ENCODE results near the gene SCCPDH. TPM values are rescaled to one million over a fixed set of nuclear protein-coding genes. Genes with fewer than 3 reads are reported as not detected.

SCCPDH gene
- total and polyA plus RNA-seq, 3 donors from 2014 or later: 103 to 289 (median 132) TPM

DNA sequence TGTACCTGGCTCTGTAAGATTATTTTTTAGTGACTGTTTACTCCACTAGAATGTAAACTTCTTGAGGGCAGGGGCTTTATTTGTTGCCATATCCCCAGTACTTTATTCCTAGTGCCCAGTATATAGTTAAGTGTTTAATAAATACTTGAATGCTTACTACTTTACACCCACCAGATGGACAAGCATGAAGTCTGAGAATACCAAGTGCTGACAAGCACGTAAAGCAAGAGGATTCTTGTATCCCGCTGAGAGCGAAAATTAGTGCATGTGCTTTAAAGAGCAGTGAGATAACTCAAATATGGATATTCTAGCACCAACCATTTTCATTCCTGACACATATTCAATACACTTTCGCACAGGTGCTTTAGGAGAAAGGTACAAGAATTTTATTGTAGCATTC lies 1.5 kb upstream of the SCCPDH start:
- DNase-seq: no peak
- WGBS, 2 donors: 75% methylated on average over 4 of the region's 4 CpGs
- Histone ChIP-seq H3K36me3 (ENCODE audit: low read depth, missing control alignments) (no peaks in the 10 kb centered on the region), H3K9me3 (no peaks in the 10 kb centered on the region), H3K27ac (no peak overlapping the region), H3K4me1 (peaks cover 4% of the 10 kb centered on the region), H3K27me3 (no peaks in the 10 kb centered on the region), H3K4me3 (no peak overlapping the region)
- TF ChIP-seq, protein P1, sequence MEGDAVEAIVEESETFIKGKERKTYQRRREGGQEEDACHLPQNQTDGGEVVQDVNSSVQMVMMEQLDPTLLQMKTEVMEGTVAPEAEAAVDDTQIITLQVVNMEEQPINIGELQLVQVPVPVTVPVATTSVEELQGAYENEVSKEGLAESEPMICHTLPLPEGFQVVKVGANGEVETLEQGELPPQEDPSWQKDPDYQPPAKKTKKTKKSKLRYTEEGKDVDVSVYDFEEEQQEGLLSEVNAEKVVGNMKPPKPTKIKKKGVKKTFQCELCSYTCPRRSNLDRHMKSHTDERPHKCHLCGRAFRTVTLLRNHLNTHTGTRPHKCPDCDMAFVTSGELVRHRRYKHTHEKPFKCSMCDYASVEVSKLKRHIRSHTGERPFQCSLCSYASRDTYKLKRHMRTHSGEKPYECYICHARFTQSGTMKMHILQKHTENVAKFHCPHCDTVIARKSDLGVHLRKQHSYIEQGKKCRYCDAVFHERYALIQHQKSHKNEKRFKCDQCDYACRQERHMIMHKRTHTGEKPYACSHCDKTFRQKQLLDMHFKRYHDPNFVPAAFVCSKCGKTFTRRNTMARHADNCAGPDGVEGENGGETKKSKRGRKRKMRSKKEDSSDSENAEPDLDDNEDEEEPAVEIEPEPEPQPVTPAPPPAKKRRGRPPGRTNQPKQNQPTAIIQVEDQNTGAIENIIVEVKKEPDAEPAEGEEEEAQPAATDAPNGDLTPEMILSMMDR (IDR thresholded peaks at IDR 0.05): no peak
- no peak for TF ChIP-seq POLR2A (IDR thresholded peaks at IDR 0.05)
- intact Hi-C loops (cut with DNase I; ENCODE audit: low total_unique reads): no loop called here

DNA sequence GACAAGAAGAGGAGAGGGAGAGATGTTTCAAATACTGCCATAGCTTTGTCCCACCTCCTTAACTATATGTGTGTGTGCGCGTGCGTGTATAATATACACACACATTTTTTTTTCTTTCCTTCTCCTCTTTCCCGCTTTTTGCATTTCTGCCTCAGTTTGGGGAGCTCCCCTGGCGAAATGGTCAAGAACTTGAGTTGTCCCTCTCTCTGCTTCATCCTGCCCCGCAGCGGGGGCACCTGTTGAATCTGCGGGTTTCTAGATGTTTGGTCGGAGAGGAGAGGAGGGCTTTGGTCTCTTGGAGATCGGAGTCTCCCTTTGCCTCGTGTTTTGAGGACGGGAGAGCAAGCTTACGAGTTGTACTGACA lies 504 bp downstream of the SCCPDH start:
- H3K27ac ChIP-seq: peak overlapping the region; percentile 78 to 92
- intact Hi-C loops (cut with DNase I; ENCODE audit: low total_unique reads): no loop called here
- TF ChIP-seq, protein P1 (IDR thresholded peaks at IDR 0.05): no peak
- no peak for TF ChIP-seq POLR2A (IDR thresholded peaks at IDR 0.05)
- H3K4me1 ChIP-seq: peaks cover 4% of the 10 kb centered on the region
- WGBS, 2 donors: 1% methylated on average over 13 of the region's 13 CpGs
- no peaks in the 10 kb centered on the region for H3K9me3 ChIP-seq
- no peaks in the 10 kb centered on the region for H3K36me3 ChIP-seq (ENCODE audit: low read depth, missing control alignments)
- H3K27me3 ChIP-seq: no peaks in the 10 kb centered on the region
- H3K4me3 ChIP-seq: peak overlapping the region; percentile 84 to 93
- DNase-seq: peak; percentile 38

DNA sequence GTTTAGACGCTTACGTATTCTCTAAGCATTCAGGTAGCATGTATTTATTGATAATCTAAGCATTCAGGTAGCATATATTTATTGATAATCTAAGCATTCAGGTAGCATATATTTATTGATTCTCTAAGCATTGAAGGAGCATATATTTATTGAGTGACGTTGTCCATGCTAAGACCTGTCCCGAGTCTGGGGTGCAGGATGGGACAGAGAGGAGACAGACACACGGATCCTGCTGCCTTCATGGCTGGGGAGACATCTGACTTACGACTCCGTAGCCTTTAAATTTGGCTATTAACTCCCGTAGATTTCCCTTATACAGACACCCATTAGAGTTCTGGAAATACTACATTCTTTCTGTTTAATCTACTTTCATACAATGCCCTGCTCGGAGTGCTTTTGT lies 982 bp downstream of the SCCPDH start:
- no peak for TF ChIP-seq POLR2A (IDR thresholded peaks at IDR 0.05)
- TF ChIP-seq, protein P1 (IDR thresholded peaks at IDR 0.05): no peak
- 28 to 44% methylated on average over 9 of the region's 9 CpGs for WGBS, 2 donors
- intact Hi-C loops (cut with DNase I; ENCODE audit: low total_unique reads): no loop called here

DNA sequence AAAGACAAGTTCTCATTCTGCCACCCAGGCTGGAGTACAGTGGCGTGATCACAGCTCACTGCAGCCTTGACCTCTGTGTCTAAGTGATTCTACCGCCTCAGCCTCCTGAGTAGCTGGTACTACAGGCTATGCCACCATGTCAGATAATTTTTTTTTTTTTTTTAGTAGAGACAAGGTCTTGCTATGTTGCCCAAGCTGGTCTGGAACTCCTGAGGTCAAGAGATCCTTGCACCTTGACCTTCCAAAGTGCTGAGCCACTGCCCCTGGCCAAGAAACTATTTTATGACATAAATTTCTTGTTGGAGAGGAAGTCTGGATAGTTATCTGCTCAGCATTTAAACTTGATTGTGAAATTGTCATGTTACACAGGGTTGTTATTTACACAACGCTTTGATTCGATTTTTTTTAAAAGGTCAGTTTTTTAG lies 2.1 kb downstream of the SCCPDH start:
- Histone ChIP-seq H3K4me3 (no peak overlapping the region), H3K4me1 (peaks cover 4% of the 10 kb centered on the region), H3K36me3 (ENCODE audit: low read depth, missing control alignments) (no peaks in the 10 kb centered on the region), H3K27ac (peak overlapping the region in 1 of 2 donors; percentile 92), H3K9me3 (no peaks in the 10 kb centered on the region), H3K27me3 (no peaks in the 10 kb centered on the region)
- WGBS, 2 donors: 54 to 65% methylated on average over 4 of the region's 4 CpGs
- TF ChIP-seq, protein P1 (IDR thresholded peaks at IDR 0.05): no peak
- no peak for TF ChIP-seq POLR2A (IDR thresholded peaks at IDR 0.05)
- intact Hi-C loops (cut with DNase I; ENCODE audit: low total_unique reads): no loop called here
- DNase-seq: peak; percentile 36

More for the DNA sequence above, 982 bp downstream of the SCCPDH start:
- H3K4me1 ChIP-seq: peaks cover 4% of the 10 kb centered on the region
- DNase-seq: peak; percentile 24
- no peaks in the 10 kb centered on the region for H3K27me3 ChIP-seq
- no peaks in the 10 kb centered on the region for H3K36me3 ChIP-seq (ENCODE audit: low read depth, missing control alignments)
- H3K4me3 ChIP-seq: peak overlapping the region; percentile 84 to 93
- no peaks in the 10 kb centered on the region for H3K9me3 ChIP-seq
- peak overlapping the region; percentile 78 to 92 for H3K27ac ChIP-seq

DNA sequence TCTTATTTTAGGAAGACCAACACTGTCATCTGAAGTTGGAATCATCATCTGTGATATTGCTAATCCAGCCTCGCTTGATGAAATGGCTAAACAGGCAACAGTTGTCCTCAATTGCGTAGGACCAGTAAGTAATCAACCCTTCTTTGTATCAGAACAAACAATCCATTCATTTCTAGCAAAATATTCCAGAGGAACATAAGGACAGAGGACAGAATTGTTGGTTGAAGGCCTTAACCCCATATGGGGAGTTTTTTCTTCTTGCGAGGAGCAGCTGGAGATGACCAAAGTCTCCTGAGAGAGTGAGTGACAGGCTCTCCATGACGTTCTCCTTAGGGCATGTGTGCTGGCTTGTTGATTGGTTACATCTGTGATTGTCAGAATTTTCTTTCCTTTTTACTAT lies 2.7 kb downstream of the SCCPDH start:
- intact Hi-C loops (cut with DNase I; ENCODE audit: low total_unique reads): no loop called here
- 67 to 82% methylated on average over 4 of the region's 4 CpGs for WGBS, 2 donors
- peaks cover 4% of the 10 kb centered on the region for H3K4me1 ChIP-seq
- H3K27me3 ChIP-seq: no peaks in the 10 kb centered on the region
- H3K36me3 ChIP-seq (ENCODE audit: low read depth, missing control alignments): no peaks in the 10 kb centered on the region
- H3K4me3 ChIP-seq: no peak overlapping the region
- peak overlapping the region in 1 of 2 donors; percentile 92 for H3K27ac ChIP-seq
- DNase-seq: no peak
- TF ChIP-seq POLR2A (IDR thresholded peaks at IDR 0.05): no peak
- TF ChIP-seq, protein P1 (IDR thresholded peaks at IDR 0.05): no peak
- H3K9me3 ChIP-seq: no peaks in the 10 kb centered on the region

All from testis (tissue), 3 donors.